Breast epithelium (tissue), 3 donors: ENCODE results near the gene HBQ1.
"Not testable (repeated sequence)": the region's sequence is repeated elsewhere in the genome, so short reads cannot be mapped to it uniquely, and the experiment has no call there.

Source experiments
- POLR2AphosphoS5 ChIP-seq, 3 donors: sonication (generic); formaldehyde crosslinking; IDR thresholded peaks; one replicate each; pipeline ENCODE4 v1.6.1; 2017; ENCODE audit warnings: antibody characterized with exemption in 3 of 3
- TF ChIP-seq, protein P1 (sequence below), 3 donors: fragments of 450-650 bp; IDR thresholded peaks; one replicate each; pipeline ENCODE4 v1.5.1; 2016 to 2017; ENCODE audit warnings: antibody characterized with exemption in 3 of 3, mild to moderate bottlenecking in 3 of 3, moderate library complexity in 3 of 3

DNA sequence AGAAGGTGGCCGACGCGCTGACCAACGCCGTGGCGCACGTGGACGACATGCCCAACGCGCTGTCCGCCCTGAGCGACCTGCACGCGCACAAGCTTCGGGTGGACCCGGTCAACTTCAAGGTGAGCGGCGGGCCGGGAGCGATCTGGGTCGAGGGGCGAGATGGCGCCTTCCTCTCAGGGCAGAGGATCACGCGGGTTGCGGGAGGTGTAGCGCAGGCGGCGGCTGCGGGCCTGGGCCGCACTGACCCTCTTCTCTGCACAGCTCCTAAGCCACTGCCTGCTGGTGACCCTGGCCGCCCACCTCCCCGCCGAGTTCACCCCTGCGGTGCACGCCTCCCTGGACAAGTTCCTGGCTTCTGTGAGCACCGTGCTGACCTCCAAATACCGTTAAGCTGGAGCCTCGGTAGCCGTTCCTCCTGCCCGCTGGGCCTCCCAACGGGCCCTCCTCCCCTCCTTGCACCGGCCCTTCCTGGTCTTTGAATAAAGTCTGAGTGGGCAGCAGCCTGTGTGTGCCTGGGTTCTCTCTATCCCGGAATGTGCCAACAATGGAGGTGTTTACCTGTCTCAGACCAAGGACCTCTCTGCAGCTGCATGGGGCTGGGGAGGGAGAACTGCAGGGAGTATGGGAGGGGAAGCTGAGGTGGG, 6.9 kb upstream of the HBQ1 start:
- TF ChIP-seq, protein P1, sequence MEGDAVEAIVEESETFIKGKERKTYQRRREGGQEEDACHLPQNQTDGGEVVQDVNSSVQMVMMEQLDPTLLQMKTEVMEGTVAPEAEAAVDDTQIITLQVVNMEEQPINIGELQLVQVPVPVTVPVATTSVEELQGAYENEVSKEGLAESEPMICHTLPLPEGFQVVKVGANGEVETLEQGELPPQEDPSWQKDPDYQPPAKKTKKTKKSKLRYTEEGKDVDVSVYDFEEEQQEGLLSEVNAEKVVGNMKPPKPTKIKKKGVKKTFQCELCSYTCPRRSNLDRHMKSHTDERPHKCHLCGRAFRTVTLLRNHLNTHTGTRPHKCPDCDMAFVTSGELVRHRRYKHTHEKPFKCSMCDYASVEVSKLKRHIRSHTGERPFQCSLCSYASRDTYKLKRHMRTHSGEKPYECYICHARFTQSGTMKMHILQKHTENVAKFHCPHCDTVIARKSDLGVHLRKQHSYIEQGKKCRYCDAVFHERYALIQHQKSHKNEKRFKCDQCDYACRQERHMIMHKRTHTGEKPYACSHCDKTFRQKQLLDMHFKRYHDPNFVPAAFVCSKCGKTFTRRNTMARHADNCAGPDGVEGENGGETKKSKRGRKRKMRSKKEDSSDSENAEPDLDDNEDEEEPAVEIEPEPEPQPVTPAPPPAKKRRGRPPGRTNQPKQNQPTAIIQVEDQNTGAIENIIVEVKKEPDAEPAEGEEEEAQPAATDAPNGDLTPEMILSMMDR (IDR thresholded peaks at IDR 0.05), result not testable (repeated sequence)
- not testable (repeated sequence) for TF ChIP-seq POLR2AphosphoS5 (IDR thresholded peaks at IDR 0.05)
